D721Med (cell line): ENCODE measurements around the gene NDUFS1.
"Not testable (repeated sequence)": the region's sequence is repeated elsewhere in the genome, so short reads cannot be mapped to it uniquely, and the experiment has no call there.

Experiments used
- DNase-seq: peaks from one replicate; pipeline ENCODE4 v3.0.0; 2011; ENCODE audit warnings: low spot score; ENCODE audit not compliant: insufficient read length
- FAIRE-seq: peaks from 2 replicates; lab custom pipeline; 2011; peaks lifted over from hg19 to GRCh38; lab: Jason Lieb, UNC
- TF ChIP-seq, protein P1 (sequence below): IDR thresholded peaks from 2 replicates; pipeline ENCODE4 v1.5.1; 2012; ENCODE audit warnings: mild to moderate bottlenecking, control low read depth; ENCODE audit not compliant: insufficient read depth; ENCODE audit errors: missing control alignments

The NDUFS1 gene

DNA sequence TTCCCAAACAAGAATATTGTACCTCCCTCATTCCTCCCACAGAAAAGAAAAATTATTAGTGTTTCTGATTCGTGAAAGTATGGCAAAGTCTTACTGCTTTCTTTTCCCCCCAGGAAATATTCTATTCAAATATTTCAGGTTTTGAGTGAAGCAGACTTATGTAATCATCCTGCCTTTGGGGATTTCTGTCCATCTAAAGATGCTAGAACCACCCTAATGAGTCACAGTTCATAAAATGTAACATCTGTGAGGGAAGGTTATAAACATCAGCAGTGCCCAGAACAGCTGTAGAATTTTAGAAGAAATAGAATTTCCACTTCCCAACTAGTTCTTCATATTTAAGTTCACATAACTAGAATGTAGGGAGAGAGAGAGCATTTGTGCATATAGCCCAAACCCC, 39.4 kb upstream of the NDUFS1 start:
- TF ChIP-seq, protein P1, sequence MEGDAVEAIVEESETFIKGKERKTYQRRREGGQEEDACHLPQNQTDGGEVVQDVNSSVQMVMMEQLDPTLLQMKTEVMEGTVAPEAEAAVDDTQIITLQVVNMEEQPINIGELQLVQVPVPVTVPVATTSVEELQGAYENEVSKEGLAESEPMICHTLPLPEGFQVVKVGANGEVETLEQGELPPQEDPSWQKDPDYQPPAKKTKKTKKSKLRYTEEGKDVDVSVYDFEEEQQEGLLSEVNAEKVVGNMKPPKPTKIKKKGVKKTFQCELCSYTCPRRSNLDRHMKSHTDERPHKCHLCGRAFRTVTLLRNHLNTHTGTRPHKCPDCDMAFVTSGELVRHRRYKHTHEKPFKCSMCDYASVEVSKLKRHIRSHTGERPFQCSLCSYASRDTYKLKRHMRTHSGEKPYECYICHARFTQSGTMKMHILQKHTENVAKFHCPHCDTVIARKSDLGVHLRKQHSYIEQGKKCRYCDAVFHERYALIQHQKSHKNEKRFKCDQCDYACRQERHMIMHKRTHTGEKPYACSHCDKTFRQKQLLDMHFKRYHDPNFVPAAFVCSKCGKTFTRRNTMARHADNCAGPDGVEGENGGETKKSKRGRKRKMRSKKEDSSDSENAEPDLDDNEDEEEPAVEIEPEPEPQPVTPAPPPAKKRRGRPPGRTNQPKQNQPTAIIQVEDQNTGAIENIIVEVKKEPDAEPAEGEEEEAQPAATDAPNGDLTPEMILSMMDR, result no peak
- FAIRE-seq (no peak), DNase-seq (no peak)

DNA sequence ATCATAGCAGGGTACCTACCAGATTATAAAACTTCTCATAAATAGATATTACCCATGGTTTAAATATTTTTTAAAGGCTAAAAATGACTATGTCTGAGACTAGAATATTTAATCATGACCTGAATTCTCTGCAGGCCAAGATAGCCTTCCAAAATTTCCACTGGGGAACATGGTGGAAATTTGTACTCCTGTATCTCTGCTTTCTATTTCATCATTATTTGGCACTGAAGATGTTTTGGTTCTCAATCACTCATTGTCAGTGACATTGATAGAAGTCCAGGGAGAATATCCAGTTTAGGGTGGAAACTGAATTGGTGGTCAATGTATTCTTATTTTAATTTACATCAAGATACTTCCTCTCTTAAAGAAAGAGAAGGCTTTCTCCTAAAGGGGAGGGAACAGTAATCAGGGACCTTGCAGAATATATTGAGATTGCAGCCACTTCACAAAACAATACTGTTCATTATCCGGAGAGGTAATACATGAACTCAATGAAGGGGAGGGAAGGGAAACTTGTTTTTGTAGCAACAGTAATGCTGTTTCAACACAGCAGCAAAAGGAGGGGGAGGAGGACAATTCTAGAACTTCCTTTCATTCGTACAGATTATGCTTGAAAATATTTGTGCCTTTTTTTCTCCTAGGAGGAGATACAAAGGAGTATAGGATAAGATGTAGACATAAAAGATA, 34.6 kb upstream of the NDUFS1 start:
- TF ChIP-seq, protein P1, result no peak
- no peak for DNase-seq
- no peak for FAIRE-seq

GRCh38 chr2:206192157-206192556, 32.9 kb upstream of the NDUFS1 start:
- TF ChIP-seq, protein P1, result no peak
- FAIRE-seq, result no peak
- no peak for DNase-seq

DNA sequence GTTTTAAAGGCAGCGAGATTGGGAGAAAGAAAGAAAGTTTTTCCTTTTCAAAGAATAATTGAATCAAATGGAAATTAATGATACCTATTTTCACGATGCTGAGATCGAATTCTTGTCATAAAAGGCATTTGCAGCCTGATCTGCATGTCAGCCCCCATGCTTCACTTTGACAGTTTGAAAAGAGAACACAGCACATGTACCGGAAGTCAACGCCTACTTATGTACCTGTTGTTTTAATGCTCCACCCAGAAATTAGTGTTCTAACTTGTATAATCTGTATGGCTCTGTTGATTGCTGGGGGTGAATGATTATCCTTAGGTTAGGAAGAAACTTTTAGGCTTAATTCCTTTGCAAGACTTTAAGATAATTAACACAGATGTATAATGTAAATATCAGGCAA, 31.4 kb upstream of the NDUFS1 start:
- FAIRE-seq (no peak), DNase-seq (no peak)
- TF ChIP-seq, protein P1, result no peak

DNA sequence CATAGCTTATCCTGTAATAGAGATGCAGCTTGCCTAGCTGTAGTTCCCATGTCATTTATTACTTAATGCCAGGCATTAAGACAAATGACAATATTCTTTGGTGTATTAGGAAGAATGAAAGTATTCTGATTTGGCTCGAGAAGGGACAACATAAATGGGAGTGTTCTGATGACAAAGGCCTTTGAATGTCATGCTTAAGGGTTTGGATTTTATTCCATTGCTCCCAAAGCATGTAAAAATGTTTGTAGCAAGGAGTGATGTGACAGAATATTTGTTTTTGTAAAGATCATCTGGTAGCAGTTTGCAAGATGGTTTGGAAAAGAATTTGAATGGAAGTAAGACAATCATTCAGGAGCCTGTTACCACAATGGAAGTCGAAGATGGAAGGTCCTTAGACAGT, 30.9 kb upstream of the NDUFS1 start:
- DNase-seq (no peak), FAIRE-seq (no peak)
- TF ChIP-seq, protein P1, result no peak

GRCh38 chr2:206189691-206190090, 30.4 kb upstream of the NDUFS1 start:
- TF ChIP-seq, protein P1, result no peak
- FAIRE-seq (no peak), DNase-seq (no peak)

DNA sequence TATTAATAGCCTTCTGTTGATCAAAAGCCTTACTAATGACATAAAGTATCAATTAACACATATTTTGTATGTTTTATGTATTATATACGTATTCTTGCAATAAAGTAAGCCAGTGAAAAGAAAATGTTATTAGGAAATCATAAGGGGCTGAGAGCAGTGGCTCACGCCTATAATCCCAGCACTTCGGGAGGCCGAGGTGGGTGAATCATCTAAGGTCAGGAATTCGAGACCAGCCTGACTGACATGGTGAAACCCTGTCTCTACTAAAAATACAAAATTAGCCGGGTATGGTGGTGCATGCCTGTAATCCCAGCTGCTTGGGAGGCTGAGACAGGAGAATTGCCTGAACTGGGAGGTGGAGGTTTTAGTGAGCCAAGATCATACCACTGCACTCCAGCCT, 22.3 kb upstream of the NDUFS1 start:
- not testable (repeated sequence) for DNase-seq, FAIRE-seq
